Brain microvascular endothelial cell (primary cell): ENCODE results near the gene DQX1.

Experiments used
- DNase-seq: peaks from one replicate; pipeline ENCODE4 v3.0.0-alpha.2; 2020
- H3K27ac ChIP-seq: fragments of 250-450 bp; sonication (Bioruptor Pico); 2 replicates; pipeline ENCODE4 v1.5.1; 2020; ENCODE audit warnings: mild to moderate bottlenecking, moderate library complexity
- H3K27me3 ChIP-seq: fragments of 250-450 bp; sonication (Bioruptor Pico); replicated peaks from 2 replicates; pipeline ENCODE4 v1.5.1; 2020; ENCODE audit warnings: mild to moderate bottlenecking
- H3K36me3 ChIP-seq: fragments of 250-450 bp; sonication (Bioruptor Pico); replicated peaks from 2 replicates; pipeline ENCODE4 v1.5.1; 2020; ENCODE audit warnings: mild to moderate bottlenecking
- H3K4me3 ChIP-seq: 2 replicates; pipeline ENCODE4 v1.5.1; 2011; ENCODE audit warnings: low read depth, mild to moderate bottlenecking, control low read depth, low read length, moderate library complexity
- in situ Hi-C: cut with HindIII; loops from 2 replicates; pipeline ENCODE4 v1.10.0; 2017; ENCODE audit warnings: low sequenced_read_pairs, low pct_ligation_motif_present
- TF ChIP-seq, protein P1 (sequence below): IDR thresholded peaks from 2 replicates; pipeline ENCODE4 v1.5.1; 2011; ENCODE audit warnings: low read depth, mild to moderate bottlenecking, moderate library complexity, low read length, control low read depth, inconsistent platforms; ENCODE audit errors: missing control alignments

Gene DQX1

DNA sequence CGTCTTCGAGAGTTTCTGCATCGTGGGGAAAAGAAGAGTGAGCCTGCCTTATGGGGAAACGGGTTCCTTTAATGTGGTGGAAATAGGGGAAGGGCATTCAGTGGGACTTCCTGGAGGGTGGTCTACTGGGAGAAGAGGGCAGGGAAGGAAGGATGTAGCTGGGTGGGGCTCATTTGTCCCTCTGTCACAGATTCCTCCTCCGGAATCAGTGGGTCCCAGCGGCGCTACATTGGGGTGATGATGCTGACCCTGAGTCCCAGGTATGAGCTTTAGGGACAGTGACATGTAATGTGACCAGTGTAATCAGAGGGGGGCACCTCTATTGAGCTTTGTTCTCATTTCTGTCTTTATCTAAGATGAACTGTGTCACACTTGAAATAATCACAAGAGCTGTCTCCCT, 5.6 kb upstream of the DQX1 start:
- no peak overlapping the region for H3K27ac ChIP-seq

DNA sequence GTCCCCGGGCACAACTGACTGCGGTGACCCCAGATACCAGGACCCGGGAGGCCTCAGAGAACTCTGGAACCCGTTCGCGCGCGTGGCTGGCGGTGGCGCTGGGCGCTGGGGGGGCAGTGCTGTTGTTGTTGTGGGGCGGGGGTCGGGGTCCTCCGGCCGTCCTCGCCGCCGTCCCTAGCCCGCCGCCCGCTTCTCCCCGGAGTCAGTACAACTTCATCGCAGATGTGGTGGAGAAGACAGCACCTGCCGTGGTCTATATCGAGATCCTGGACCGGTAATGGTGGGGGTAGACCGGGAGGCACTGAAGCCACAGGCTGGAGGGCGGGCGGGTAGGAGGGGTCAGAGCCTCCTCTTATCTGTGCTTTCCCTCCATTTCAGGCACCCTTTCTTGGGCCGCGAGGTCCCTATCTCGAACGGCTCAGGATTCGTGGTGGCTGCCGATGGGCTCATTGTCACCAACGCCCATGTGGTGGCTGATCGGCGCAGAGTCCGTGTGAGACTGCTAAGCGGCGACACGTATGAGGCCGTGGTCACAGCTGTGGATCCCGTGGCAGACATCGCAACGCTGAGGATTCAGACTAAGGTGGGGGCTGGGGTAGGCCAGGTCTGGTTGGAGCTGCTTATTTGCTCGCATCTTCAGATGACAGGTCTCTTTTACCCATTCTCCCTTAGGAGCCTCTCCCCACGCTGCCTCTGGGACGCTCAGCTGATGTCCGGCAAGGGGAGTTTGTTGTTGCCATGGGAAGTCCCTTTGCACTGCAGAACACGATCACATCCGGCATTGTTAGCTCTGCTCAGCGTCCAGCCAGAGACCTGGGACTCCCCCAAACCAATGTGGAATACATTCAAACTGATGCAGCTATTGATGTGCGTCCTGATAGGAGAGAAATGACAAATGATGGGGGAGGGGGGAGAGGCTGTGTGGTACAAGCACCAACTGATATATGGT, 4.5 kb upstream of the DQX1 start:
- DNase-seq: no peak
- TF ChIP-seq, protein P1, sequence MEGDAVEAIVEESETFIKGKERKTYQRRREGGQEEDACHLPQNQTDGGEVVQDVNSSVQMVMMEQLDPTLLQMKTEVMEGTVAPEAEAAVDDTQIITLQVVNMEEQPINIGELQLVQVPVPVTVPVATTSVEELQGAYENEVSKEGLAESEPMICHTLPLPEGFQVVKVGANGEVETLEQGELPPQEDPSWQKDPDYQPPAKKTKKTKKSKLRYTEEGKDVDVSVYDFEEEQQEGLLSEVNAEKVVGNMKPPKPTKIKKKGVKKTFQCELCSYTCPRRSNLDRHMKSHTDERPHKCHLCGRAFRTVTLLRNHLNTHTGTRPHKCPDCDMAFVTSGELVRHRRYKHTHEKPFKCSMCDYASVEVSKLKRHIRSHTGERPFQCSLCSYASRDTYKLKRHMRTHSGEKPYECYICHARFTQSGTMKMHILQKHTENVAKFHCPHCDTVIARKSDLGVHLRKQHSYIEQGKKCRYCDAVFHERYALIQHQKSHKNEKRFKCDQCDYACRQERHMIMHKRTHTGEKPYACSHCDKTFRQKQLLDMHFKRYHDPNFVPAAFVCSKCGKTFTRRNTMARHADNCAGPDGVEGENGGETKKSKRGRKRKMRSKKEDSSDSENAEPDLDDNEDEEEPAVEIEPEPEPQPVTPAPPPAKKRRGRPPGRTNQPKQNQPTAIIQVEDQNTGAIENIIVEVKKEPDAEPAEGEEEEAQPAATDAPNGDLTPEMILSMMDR: no peak
- in situ Hi-C loops: no loop called here
- H3K36me3 ChIP-seq: peaks cover 21% of the 10 kb centered on the region
- H3K27ac ChIP-seq: peak overlapping the region; percentile 2
- H3K4me3 ChIP-seq: peak overlapping the region; percentile 99
- no peaks in the 10 kb centered on the region for H3K27me3 ChIP-seq

More for the DNA sequence above, 5.6 kb upstream of the DQX1 start:
- in situ Hi-C loops: no loop called here
- H3K27me3 ChIP-seq: no peaks in the 10 kb centered on the region
- DNase-seq: no peak
- H3K4me3 ChIP-seq: no peak overlapping the region
- peaks cover 10% of the 10 kb centered on the region for H3K36me3 ChIP-seq
- TF ChIP-seq, protein P1: no peak

DNA sequence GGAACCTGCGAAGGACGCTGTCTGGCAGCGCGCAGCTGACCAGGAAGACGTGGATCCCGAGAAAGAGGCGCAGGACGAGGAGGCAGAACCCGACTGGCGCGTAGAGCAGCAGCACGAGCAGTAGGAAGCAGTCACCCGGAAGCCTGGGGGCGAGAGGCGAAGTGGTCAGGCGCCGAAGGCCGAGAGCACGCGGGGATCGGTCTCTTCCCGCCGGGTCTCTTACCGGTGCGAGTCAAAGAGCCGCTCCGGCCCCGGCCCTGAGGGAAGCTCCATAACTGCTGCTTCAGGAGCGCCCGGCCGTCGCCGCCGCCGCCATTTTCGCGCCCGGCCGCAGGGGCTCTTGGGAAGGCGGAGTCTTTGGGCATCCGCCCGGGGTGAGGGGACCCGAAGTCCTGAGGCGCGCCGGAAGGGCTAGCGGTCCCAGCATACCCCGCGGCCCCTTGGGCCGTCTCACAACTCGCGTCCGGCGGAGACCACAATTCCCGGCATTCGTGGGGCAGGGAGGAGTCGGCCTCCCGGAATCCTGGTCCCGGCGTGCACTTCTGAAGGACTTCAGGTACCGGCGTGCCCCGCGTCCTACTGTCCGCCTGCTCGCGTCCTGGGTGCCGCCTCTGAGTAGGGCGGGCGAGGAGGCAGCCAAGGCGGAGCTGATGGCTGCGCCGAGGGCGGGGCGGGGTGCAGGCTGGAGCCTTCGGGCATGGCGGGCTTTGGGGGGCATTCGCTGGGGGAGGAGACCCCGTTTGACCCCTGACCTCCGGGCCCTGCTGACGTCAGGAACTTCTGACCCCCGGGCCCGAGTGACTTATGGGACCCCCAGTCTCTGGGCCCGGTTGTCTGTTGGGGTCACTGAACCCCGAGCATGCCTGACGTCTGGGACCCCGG, 3.6 kb upstream of the DQX1 start, which contains the start of the genes AUP1 and HTRA2:
Gene AUP1, minus strand, starts transcription at position 350 of the 882 bp plus-strand sequence. Its CDS starts 77 bp downstream, at position 273.
Gene HTRA2, plus strand, starts transcription at position 577 of the 882 bp plus-strand sequence. Its CDS starts 74 bp downstream, at position 651.
- peak; percentile 99 for DNase-seq
- Histone ChIP-seq H3K27me3 (no peaks in the 10 kb centered on the region), H3K27ac (peak within 1 kb of the TSS; percentile 76), H3K4me3 (peak within 1 kb of the TSS; percentile 99), H3K36me3 (peaks cover 21% of the 10 kb centered on the region)
- TF ChIP-seq, protein P1: no peak
- in situ Hi-C loops: no loop called here

DNA sequence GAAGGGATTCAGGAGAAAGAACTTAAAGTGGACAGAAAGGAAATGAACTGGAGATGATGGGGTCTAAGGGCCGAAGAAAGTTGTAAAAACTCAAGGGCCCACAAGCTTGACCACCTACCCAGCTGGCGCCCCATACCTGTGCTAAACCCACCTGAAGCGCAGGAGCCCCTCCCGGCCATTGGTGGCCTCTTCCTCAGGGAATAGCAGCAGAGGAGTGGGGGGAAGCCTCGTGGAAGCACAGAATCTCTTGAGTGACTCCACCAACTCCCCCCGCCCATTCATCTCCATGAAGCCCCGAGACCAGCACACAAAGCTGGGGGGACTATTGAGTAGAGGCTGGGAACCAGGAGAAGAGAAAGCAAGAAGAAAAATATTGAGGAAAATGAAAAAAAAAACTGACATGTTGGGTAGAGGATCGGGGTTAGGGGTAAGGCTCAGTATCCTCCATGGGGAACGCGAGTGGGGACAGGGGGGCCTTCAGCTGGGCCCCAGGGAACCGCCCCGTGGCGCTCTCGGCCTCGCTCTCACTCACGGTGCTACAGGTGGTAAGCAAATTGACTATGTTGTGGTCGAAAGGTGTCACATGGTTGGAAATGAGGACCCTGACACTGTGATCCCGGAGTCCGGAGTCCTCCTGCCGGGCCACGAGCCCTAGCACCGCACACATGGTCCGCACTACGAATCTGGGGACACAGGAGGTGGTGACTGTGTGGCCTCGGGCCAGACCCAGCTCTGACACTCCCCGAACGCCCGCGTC, 2.7 kb upstream of the DQX1 start:
- Histone ChIP-seq H3K36me3 (peaks cover 21% of the 10 kb centered on the region), H3K27me3 (no peaks in the 10 kb centered on the region), H3K4me3 (peak overlapping the region; percentile 99), H3K27ac (peak overlapping the region; percentile 76)
- TF ChIP-seq, protein P1: no peak
- in situ Hi-C loops: no loop called here
- no peak for DNase-seq

DNA sequence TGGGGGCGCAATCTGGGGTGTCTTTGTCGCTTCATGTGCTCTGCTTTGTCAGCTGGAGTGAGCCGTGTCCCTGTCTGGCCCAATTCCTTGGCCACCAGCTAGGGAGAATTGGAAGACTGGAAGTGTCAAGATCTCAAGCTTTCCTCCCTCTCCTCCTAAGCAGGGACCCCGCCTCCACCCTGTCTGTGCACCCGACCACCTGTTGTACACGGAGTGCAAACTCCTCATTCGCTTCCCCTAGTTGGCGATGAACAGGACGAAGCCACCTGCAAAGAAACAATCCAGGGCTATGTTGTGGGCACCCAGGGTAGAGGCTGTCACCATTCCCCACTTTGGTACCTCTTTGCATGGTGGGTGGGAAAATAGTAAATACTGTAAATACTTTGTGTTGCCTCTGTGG, 1.7 kb upstream of the DQX1 start:
- no peak for DNase-seq
- TF ChIP-seq, protein P1: no peak
- Histone ChIP-seq H3K36me3 (peaks cover 21% of the 10 kb centered on the region), H3K27ac (no peak overlapping the region), H3K4me3 (no peak overlapping the region), H3K27me3 (no peaks in the 10 kb centered on the region)
- in situ Hi-C loops: no loop called here
